Rectal smooth muscle tissue (tissue), 1 donor: ENCODE results near the gene AGXT2.
"Not testable (repeated sequence)": the region's sequence is repeated elsewhere in the genome, so short reads cannot be mapped to it uniquely, and the experiment has no call there.

Experiments
- H3K27ac ChIP-seq: one replicate; pipeline ENCODE4 v1.7.0; 2013; ENCODE audit warnings: low read depth, low read length, inconsistent platforms
- H3K27me3 ChIP-seq: one replicate; pipeline ENCODE4 v1.7.0; 2013; ENCODE audit warnings: low read length; ENCODE audit not compliant: control insufficient read depth, insufficient read depth
- H3K36me3 ChIP-seq: one replicate; pipeline ENCODE4 v1.7.0; 2013; ENCODE audit warnings: low read length; ENCODE audit not compliant: control insufficient read depth, insufficient read depth
- H3K4me1 ChIP-seq: one replicate; pipeline ENCODE4 v1.7.0; 2013; ENCODE audit warnings: low read length; ENCODE audit not compliant: control insufficient read depth, insufficient read depth
- H3K4me3 ChIP-seq: one replicate; pipeline ENCODE4 v1.7.0; 2013; ENCODE audit warnings: low read length
- H3K9ac ChIP-seq: one replicate; pipeline ENCODE4 v1.7.0; 2013; ENCODE audit warnings: low read length

AGXT2 gene

DNA sequence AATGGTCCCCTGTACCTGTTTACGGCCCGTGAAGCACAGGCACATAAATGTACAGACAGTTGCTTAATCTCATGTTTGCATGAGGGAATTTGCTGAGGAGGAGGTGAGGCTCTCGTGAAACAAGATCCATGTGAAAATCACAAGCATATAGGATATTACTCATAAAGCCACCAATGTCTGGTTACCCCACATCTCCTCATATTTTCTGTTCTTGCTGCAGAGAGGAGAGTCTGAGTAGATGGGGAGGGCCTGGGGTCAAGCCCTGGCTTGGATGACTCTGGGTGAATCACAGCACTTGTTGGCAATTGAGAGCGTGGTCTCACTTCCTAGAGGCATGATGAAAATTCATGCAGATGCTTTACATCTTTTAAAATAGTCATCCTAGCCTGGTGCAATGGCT lies 975 bp downstream of the AGXT2 start:
- Histone ChIP-seq H3K9ac (no peak overlapping the region), H3K27me3 (no peaks in the 10 kb centered on the region), H3K4me1 (no peaks in the 10 kb centered on the region), H3K27ac (no peak overlapping the region), H3K4me3 (no peak overlapping the region), H3K36me3 (no peaks in the 10 kb centered on the region)

- H3K4me3 ChIP-seq: no peak overlapping the region
- no peaks in the 10 kb centered on the region for H3K4me1 ChIP-seq
- no peaks in the 10 kb centered on the region for H3K36me3 ChIP-seq
- H3K27ac ChIP-seq: no peak overlapping the region
- no peaks in the 10 kb centered on the region for H3K27me3 ChIP-seq
- H3K9ac ChIP-seq: no peak overlapping the region
Observed at GRCh38 chr5:35045280-35045679, 2.5 kb downstream of the AGXT2 start.

DNA sequence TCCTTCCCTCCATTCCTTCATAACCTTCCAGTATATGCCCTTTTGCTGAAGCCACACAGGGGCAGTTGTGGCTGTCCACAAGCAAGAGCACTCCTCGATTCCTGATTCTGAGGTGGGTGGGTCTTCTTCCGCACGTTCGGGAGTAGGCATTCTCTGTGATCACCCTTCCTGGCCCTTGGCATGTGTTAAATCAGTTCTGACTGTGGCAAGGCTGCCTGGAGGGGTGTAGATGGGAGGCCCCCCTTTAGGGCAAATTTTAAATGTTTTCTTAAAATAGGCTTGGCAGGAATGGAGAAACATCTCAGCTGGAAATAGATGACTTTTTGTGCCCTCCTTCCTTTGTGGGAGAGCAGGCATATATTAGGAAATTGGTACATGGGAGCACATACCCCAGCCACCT lies 3.1 kb downstream of the AGXT2 start:
- H3K4me3 ChIP-seq: no peak overlapping the region
- H3K27me3 ChIP-seq: no peaks in the 10 kb centered on the region

GRCh38 chr5:35042781-35043180 lies 5.0 kb downstream of the AGXT2 start:
- no peak overlapping the region for H3K4me3 ChIP-seq
- H3K27ac ChIP-seq: no peak overlapping the region

More for the DNA sequence above, 3.1 kb downstream of the AGXT2 start:
- H3K4me1 ChIP-seq: no peaks in the 10 kb centered on the region
- no peak overlapping the region for H3K27ac ChIP-seq
- H3K36me3 ChIP-seq: no peaks in the 10 kb centered on the region
- no peak overlapping the region for H3K9ac ChIP-seq

DNA sequence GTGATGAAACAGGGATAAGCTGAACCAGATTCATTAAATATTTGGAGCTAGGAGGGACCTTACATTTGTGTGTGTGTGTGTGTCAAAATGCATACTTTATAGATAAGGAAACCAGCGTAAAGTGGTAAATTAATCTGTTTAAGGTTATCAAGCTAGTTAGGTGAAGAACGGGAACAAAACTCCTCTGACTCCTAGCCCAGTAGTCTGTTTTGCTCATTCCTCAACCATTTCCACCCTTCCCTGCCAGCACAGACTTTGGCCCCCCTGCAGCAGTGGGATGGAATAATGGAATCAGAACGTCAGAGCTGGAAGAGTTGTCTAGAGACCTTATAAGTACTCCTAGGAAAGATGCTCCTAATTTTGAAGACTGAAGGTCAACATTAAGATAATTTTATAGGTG lies 6.5 kb downstream of the AGXT2 start:
- Histone ChIP-seq H3K9ac (no peak overlapping the region), H3K27me3 (no peaks in the 10 kb centered on the region), H3K4me1 (no peaks in the 10 kb centered on the region), H3K27ac (no peak overlapping the region), H3K36me3 (no peaks in the 10 kb centered on the region), H3K4me3 (no peak overlapping the region)

More at GRCh38 chr5:35042781-35043180, 5.0 kb downstream of the AGXT2 start:
- H3K4me1 ChIP-seq: no peaks in the 10 kb centered on the region
- H3K9ac ChIP-seq: no peak overlapping the region
- no peaks in the 10 kb centered on the region for H3K27me3 ChIP-seq
- no peaks in the 10 kb centered on the region for H3K36me3 ChIP-seq

GRCh38 chr5:35038891-35039290 lies 8.9 kb downstream of the AGXT2 start:
- Histone ChIP-seq H3K4me1 (no peaks in the 10 kb centered on the region), H3K27me3 (no peaks in the 10 kb centered on the region), H3K9ac (no peak overlapping the region), H3K36me3 (no peaks in the 10 kb centered on the region), H3K27ac (no peak overlapping the region), H3K4me3 (no peak overlapping the region)

GRCh38 chr5:35036536-35036935 lies 11.2 kb downstream of the AGXT2 start:
- no peaks in the 10 kb centered on the region for H3K4me1 ChIP-seq

GRCh38 chr5:35035929-35036328 lies 11.8 kb downstream of the AGXT2 start:
- H3K9ac ChIP-seq, H3K27ac ChIP-seq, H3K4me1 ChIP-seq, H3K27me3 ChIP-seq, H3K36me3 ChIP-seq, H3K4me3 ChIP-seq: not testable (repeated sequence)

More at GRCh38 chr5:35036536-35036935, 11.2 kb downstream of the AGXT2 start:
- Histone ChIP-seq H3K36me3 (no peaks in the 10 kb centered on the region), H3K27ac (no peak overlapping the region), H3K9ac (no peak overlapping the region), H3K4me3 (no peak overlapping the region), H3K27me3 (no peaks in the 10 kb centered on the region)

DNA sequence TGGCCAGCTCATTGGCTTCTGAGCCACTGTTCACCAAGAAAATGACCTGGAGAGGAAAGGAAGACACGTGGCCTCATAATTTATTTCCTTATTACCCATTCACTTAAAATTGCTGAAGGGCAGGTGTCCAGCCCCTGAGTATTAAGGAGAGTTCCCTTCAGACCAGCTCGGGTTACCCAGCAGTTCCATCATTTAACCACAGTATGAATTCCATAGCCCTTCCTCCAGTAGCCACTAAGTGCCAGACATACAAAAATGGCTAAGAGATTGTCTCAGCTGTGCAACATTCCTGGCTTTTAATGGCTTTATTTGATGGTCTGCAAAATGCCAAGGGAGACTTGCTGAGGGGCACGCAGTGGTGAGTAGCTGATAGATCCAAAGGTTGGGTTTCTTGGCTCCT lies 12.5 kb downstream of the AGXT2 start:
- H3K27me3 ChIP-seq: no peaks in the 10 kb centered on the region
- no peak overlapping the region for H3K27ac ChIP-seq
- H3K4me3 ChIP-seq: no peak overlapping the region
- H3K36me3 ChIP-seq: no peaks in the 10 kb centered on the region
- no peak overlapping the region for H3K9ac ChIP-seq
- no peaks in the 10 kb centered on the region for H3K4me1 ChIP-seq

GRCh38 chr5:35032356-35032755 lies 15.4 kb downstream of the AGXT2 start:
- Histone ChIP-seq H3K4me1 (no peaks in the 10 kb centered on the region), H3K36me3 (no peaks in the 10 kb centered on the region), H3K9ac (no peak overlapping the region), H3K27ac (no peak overlapping the region), H3K4me3 (no peak overlapping the region), H3K27me3 (no peaks in the 10 kb centered on the region)

DNA sequence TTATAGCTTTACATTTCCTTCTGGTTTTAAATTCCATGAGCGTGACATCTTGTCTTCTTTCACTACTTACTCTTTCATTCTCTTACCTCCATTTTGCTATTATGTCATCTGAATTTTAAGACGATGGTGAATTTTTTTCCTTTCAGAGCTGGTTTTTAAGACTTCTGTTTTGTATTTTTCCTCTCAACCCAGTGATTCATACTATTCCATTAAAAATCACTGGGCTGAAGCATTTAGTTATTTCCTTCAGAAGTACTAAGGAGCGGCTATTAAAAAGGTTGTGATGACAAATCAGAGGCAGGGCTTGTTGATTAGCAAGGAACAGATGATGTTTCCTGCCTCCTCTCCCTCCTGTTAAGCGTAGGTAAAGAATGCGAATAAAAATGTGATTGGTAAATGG lies 16.5 kb downstream of the AGXT2 start:
- Histone ChIP-seq H3K4me1 (no peaks in the 10 kb centered on the region), H3K9ac (no peak overlapping the region), H3K36me3 (no peaks in the 10 kb centered on the region), H3K4me3 (no peak overlapping the region), H3K27ac (no peak overlapping the region), H3K27me3 (no peaks in the 10 kb centered on the region)

DNA sequence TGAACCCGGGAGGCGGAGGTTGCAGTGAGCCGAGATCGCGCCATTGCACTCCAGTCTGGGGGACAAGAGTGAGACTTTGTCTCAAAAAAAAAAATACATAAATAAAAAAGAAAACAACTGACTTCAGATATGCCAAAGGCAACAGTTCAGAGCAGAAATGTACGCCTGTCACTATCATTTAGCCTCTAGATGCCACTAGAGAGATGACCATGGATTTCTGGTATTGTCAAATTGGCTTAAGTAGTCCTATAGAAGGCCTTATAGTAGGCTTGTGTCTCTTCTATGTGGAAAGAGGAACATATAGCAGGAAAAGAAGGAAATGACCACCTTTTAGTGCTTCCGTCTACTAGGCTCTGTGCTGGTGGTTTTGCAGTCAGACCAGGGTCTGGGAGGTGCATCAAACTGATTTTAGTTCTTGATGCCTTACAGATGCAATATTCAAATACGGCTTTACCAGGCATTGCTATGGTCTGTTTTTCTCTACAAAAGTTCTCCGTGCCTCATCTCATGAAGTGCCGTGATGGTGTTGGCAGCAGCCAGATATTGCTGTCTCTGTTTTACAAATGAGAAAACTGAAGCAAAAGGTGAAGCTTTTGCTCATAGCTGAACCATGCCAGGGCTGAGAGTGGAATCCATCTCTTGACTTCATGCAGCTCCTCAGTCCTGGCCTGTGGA lies 17.2 kb downstream of the AGXT2 start:
- H3K27me3 ChIP-seq: no peaks in the 10 kb centered on the region
- H3K4me1 ChIP-seq: no peaks in the 10 kb centered on the region
- no peaks in the 10 kb centered on the region for H3K36me3 ChIP-seq
- H3K4me3 ChIP-seq: no peak overlapping the region
- no peak overlapping the region for H3K27ac ChIP-seq
- no peak overlapping the region for H3K9ac ChIP-seq

DNA sequence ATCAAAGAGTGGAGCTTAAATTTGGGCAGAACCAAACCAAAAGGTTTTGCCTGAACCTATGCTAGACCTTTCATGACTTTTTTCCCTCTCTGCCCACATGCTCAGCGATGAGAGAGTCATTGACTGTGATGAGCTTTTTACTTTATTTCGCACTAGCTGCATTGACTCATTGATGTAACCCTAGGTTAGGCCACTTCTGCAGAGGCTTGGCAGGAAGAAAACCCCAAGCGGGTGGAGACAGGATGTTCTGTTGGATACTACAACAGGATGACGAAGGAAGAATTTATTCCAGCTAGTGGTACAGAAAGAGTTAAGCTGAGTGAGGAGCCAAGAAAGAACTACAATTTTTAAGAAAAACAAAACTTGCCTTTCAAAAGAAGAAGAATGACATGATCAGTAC lies 18.4 kb downstream of the AGXT2 start:
- no peak overlapping the region for H3K27ac ChIP-seq
- no peak overlapping the region for H3K4me3 ChIP-seq
- H3K4me1 ChIP-seq: no peaks in the 10 kb centered on the region
- no peaks in the 10 kb centered on the region for H3K27me3 ChIP-seq
- no peak overlapping the region for H3K9ac ChIP-seq
- no peaks in the 10 kb centered on the region for H3K36me3 ChIP-seq
